HEK293T (cell line): Measurements from ENCODE around the gene LRIG1.

ENCODE experiments used
- ARNT ChIP-seq: fragments of 450-650 bp; IDR thresholded peaks from 2 replicates; pipeline ENCODE4 v1.6.1; 2017; ENCODE audit warnings: mild to moderate bottlenecking
- BHLHE40 ChIP-seq: fragments of 450-650 bp; IDR thresholded peaks from 2 replicates; pipeline ENCODE4 v1.6.1; 2016; ENCODE audit warnings: mild to moderate bottlenecking, moderate library complexity, borderline replicate concordance
- ELF4 ChIP-seq: fragments of 450-650 bp; IDR thresholded peaks from 2 replicates; pipeline ENCODE4 v1.6.1; 2017; ENCODE audit warnings: antibody characterized with exemption
- FOXK2 ChIP-seq: fragments of 450-650 bp; IDR thresholded peaks from 2 replicates; pipeline ENCODE4 v1.6.1; 2016; ENCODE audit warnings: mild to moderate bottlenecking
- FOXM1 ChIP-seq: fragments of 450-650 bp; IDR thresholded peaks from 2 replicates; pipeline ENCODE4 v1.6.1; 2017; ENCODE audit warnings: mild to moderate bottlenecking, borderline replicate concordance
- LEF1 ChIP-seq: fragments of 450-650 bp; IDR thresholded peaks from 2 replicates; pipeline ENCODE4 v1.6.1; 2017; ENCODE audit warnings: mild to moderate bottlenecking, borderline replicate concordance
- NFRKB ChIP-seq: fragments of 450-650 bp; IDR thresholded peaks from 2 replicates; pipeline ENCODE4 v1.6.1; 2016; ENCODE audit warnings: mild to moderate bottlenecking, moderate library complexity
- SP1 ChIP-seq: fragments of 450-650 bp; IDR thresholded peaks from 2 replicates; pipeline ENCODE4 v1.6.1; 2017
- SUZ12 ChIP-seq: fragments of 450-650 bp; IDR thresholded peaks from 2 replicates; pipeline ENCODE4 v1.6.1; 2016; ENCODE audit warnings: mild to moderate bottlenecking
- ZNF384 ChIP-seq: fragments of 450-650 bp; IDR thresholded peaks from 2 replicates; pipeline ENCODE4 v1.6.1; 2016
- TF ChIP-seq, protein P1 (sequence below): fragments of 450-650 bp; IDR thresholded peaks from 2 replicates; pipeline ENCODE4 v1.6.1; 2016

DNA sequence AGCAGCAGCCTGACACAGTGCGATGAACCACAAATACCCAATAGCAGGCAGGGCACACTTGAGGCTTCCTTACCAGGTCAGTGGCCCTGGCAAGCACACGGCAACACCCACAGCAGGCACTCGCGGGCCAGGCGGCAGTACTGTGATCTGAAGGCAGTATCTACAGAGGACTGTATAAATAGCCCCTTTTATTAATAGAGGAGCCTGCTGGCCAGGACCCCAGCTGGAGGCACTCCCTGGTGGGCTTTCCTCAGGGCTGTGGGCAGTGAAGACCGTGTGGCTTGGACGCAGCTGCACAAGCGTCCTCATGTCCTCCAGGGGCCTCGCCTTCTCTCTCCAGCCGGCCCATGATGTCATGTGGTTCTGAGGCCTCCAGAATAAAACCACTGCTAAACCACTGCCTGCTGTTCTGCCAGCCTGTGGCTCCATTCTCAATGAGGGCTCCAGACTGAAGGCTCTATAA is 44.1 kb downstream of the LRIG1 start:
- TF ChIP-seq SP1 = no peak
- TF ChIP-seq, protein P1, sequence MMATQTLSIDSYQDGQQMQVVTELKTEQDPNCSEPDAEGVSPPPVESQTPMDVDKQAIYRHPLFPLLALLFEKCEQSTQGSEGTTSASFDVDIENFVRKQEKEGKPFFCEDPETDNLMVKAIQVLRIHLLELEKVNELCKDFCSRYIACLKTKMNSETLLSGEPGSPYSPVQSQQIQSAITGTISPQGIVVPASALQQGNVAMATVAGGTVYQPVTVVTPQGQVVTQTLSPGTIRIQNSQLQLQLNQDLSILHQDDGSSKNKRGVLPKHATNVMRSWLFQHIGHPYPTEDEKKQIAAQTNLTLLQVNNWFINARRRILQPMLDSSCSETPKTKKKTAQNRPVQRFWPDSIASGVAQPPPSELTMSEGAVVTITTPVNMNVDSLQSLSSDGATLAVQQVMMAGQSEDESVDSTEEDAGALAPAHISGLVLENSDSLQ = no peak
- TF ChIP-seq ZNF384 = no peak
- TF ChIP-seq FOXK2 = no peak
- TF ChIP-seq BHLHE40 = no peak
- no peak for TF ChIP-seq NFRKB
- no peak for TF ChIP-seq ELF4
- no peak for TF ChIP-seq LEF1
- TF ChIP-seq ARNT = no peak
- no peak for TF ChIP-seq SUZ12
- TF ChIP-seq FOXM1 = no peak
